Dorsolateral prefrontal cortex (tissue), 118 donors: ENCODE results near the gene AK4. TPM values are rescaled to one million over a fixed set of nuclear protein-coding genes. Genes with fewer than 3 reads are reported as not detected.

Experiments
- total RNA-seq, 120 experiments: library from RNA; stranded (reverse); gene quantifications; one replicate each; pipeline versions ENCODE4 v1.2.3 to v1.2.4, GENCODE V29; 2022

The AK4 gene
- total RNA-seq, 120 experiments from 2014 or later, result 27.3 to 168 (median 54.4) TPM

Other genes with a start within 250 kb of the AK4 start
- gene JAK1, start 181.7 kb upstream of the AK4 start, total RNA-seq, result 100 to 1,000 TPM in 5 of 120 experiments, 10 to 100 TPM in 115; 57.7 to 112 (median 83.0) TPM
- 100 to 1,000 TPM; 149 to 406 (median 315) TPM for gene DNAJC6, start 161.3 kb downstream of the AK4 start, total RNA-seq